ENCODE data around the gene SLIT3. TPM values are rescaled to one million over a fixed set of nuclear protein-coding genes. Genes with fewer than 3 reads are reported as not detected.

SLIT3 gene
- total RNA-seq, 1 experiment from 2014 or later: not detected

- Histone ChIP-seq H4K20me1 (ENCODE audit: insufficient read depth) (no peaks in the 10 kb centered on the region), H3K4me3 (no peak overlapping the region), H3F3A (ENCODE audit: insufficient read depth, low read depth) (no peaks in the 10 kb centered on the region), H3K4me2 (no peak overlapping the region), H3K36me3 (ENCODE audit: low read depth) (no peaks in the 10 kb centered on the region), H3K9me2 (ENCODE audit: insufficient read depth) (no peaks in the 10 kb centered on the region), H3K9me3 (ENCODE audit: insufficient read depth, low read depth) (no peaks in the 10 kb centered on the region), H2AFZ (no peak overlapping the region), H3K79me2 (ENCODE audit: low read depth) (no peaks in the 10 kb centered on the region), H3K4me1 (replicated peaks; ENCODE audit: insufficient read depth) (no peaks in the 10 kb centered on the region), H3K27me3 (ENCODE audit: insufficient read depth, low read depth) (peaks cover 49% of the 10 kb centered on the region), H3K27ac (no peak overlapping the region)
- ChIA-PET POLR2A (ENCODE audit: unreplicated experiment) (no interaction called here), CTCF (no interaction called here)
- no peak for TF ChIP-seq EZH2 (IDR thresholded peaks at IDR 0.05; ENCODE audit: low read depth)
- TF ChIP-seq CTCF (conservative IDR thresholded peaks at IDR 0.05): no peak
- peak in 1 of 2 experiments; percentile 23 for DNase-seq
- no TSS peak for BruUV-seq (replicated peaks)
- intact Hi-C loops (cut with micrococcal nuclease; ENCODE audit: unreplicated experiment): no loop called here
Observed at GRCh38 chr5:168944004-168944403, 356.9 kb downstream of the SLIT3 start.

- CTCF ChIA-PET: no interaction called here
- H3K9me2 ChIP-seq (ENCODE audit: insufficient read depth): no peaks in the 10 kb centered on the region
Observed at GRCh38 chr5:168943091-168943884, 357.7 kb downstream of the SLIT3 start.

GRCh38 chr5:168941901-168942300, 359.0 kb downstream of the SLIT3 start:
- Histone ChIP-seq H3K4me3 (no peak overlapping the region), H2AFZ (no peak overlapping the region), H3F3A (ENCODE audit: insufficient read depth, low read depth) (no peaks in the 10 kb centered on the region), H3K27me3 (ENCODE audit: insufficient read depth, low read depth) (peaks cover 69% of the 10 kb centered on the region), H4K20me1 (ENCODE audit: insufficient read depth) (no peaks in the 10 kb centered on the region), H3K27ac (no peak overlapping the region), H3K9me3 (ENCODE audit: insufficient read depth, low read depth) (no peaks in the 10 kb centered on the region), H3K4me2 (no peak overlapping the region), H3K79me2 (ENCODE audit: low read depth) (no peaks in the 10 kb centered on the region), H3K4me1 (replicated peaks; ENCODE audit: insufficient read depth) (no peaks in the 10 kb centered on the region), H3K9me2 (ENCODE audit: insufficient read depth) (no peaks in the 10 kb centered on the region), H3K36me3 (ENCODE audit: low read depth) (no peaks in the 10 kb centered on the region)
- no TSS peak for BruUV-seq (replicated peaks)
- DNase-seq: no peak
- TF ChIP-seq CTCF (conservative IDR thresholded peaks at IDR 0.05): no peak
- TF ChIP-seq EZH2 (IDR thresholded peaks at IDR 0.05; ENCODE audit: low read depth): no peak
- intact Hi-C loops (cut with micrococcal nuclease; ENCODE audit: unreplicated experiment): no loop called here
- POLR2A ChIA-PET (ENCODE audit: unreplicated experiment): no interaction called here
- CTCF ChIA-PET: no interaction called here

More at GRCh38 chr5:168943091-168943884, 357.7 kb downstream of the SLIT3 start:
- Histone ChIP-seq H3K4me1 (replicated peaks; ENCODE audit: insufficient read depth) (no peaks in the 10 kb centered on the region), H3K27me3 (ENCODE audit: insufficient read depth, low read depth) (peaks cover 55% of the 10 kb centered on the region), H3K4me3 (no peak overlapping the region), H3K79me2 (ENCODE audit: low read depth) (no peaks in the 10 kb centered on the region), H3K36me3 (ENCODE audit: low read depth) (no peaks in the 10 kb centered on the region), H3K9me3 (ENCODE audit: insufficient read depth, low read depth) (no peaks in the 10 kb centered on the region), H3F3A (ENCODE audit: insufficient read depth, low read depth) (no peaks in the 10 kb centered on the region), H2AFZ (no peak overlapping the region), H3K27ac (no peak overlapping the region), H4K20me1 (ENCODE audit: insufficient read depth) (no peaks in the 10 kb centered on the region), H3K4me2 (no peak overlapping the region)
- BruUV-seq (replicated peaks): no TSS peak
- TF ChIP-seq EZH2 (IDR thresholded peaks at IDR 0.05; ENCODE audit: low read depth): no peak
- no peak for TF ChIP-seq CTCF (conservative IDR thresholded peaks at IDR 0.05)
- POLR2A ChIA-PET (ENCODE audit: unreplicated experiment): no interaction called here
- intact Hi-C loops (cut with micrococcal nuclease; ENCODE audit: unreplicated experiment): no loop called here
- no peak for DNase-seq

All from PC-9 (cell line).